Fibroblast of upper back skin (primary cell): ENCODE data around the gene HIF1AN.

Experiments
- DNase-seq: peaks from one replicate; pipeline ENCODE4 v3.0.0-alpha.2; 2013

The HIF1AN gene

DNA sequence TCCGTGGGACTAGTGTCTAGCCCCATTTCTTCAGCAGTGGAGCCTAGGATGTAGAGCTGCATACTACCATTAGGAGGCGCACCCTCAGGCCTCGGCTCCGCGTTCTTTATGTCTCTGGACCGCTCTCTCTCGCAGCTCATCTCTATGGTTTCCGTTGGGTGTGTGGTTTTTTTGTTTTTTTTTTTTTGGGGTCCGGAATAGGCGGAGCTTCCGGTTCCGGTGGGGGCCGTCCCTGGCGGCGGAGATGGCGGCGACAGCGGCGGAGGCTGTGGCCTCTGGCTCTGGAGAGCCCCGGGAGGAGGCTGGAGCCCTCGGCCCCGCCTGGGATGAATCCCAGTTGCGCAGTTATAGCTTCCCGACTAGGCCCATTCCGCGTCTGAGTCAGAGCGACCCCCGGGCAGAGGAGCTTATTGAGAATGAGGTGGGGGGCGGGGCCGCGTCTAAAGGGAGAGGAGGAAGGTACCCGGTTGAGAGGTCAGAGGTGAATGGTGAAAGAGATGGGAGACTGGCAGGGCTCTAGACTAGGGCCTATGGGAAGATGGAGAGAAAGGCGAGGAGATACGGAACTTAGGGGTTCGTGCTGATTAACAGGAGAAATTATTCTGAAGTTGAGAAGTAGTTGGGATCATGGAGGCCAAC, at the start of gene HIF1AN:
HIF1AN (plus strand) TSS at position 229 of the 639 bp plus-strand sequence; CDS start at position 245, 16 bp downstream.
- peak; percentile 96 for DNase-seq

DNA sequence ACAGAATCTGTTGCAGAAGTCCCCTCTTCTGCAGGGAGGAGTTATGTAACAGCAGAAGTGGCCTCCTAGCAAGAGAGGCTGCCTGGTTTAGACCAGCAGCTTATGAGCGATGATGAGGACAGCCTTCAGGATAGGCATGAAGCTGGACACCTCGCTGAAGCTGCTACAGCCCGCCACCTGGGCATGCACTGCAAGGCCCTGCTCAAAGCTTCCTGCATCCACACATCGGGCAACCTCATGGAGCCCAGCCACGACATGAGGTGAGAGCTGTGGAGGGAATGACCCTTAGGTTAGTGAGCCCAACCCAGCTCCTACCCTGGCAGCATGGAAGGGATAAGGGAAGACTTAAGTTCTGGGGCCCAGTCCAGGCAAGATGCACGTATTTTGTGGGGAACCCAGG, 48.2 kb upstream of the HIF1AN start:
- no peak for DNase-seq

DNA sequence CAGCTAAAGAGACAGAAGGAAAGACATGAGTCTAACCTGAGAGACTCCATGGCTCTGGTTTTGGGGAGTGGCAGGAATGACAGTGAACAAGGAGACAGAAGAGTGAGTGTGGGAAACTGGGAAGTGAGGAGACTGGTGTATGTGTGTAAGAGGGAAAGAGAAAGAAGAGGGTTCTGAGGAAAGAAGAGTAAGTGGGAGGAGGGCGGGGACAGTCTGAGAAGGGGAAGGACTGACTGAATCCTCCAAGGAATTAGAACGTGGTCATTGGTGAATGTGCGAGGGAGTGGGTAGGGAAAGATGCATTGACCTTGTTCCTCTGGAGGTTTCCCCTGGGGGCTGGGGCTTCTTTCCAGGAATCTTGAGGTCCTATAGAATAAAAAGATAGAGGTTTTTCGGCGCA, 46.3 kb upstream of the HIF1AN start:
- DNase-seq: no peak

DNA sequence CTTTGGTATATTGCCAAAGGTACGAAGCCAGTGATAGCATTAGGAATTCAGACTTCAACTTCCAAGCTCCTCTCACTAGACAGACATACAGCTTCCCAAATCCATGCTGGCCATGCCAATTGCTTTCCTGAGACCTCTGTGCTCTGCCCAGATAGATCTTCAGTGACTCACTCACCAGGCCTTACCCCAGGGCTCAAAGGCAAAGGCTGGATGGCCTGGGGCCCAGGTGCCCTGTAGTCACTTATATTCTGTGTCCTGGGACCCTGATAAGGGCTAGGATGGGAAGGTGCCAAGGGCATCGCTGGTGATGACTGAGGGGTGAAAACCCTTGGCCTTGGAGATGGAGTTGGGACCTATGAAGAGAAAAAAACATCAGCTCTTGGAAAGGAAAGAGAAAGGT, 45.2 kb upstream of the HIF1AN start:
- no peak for DNase-seq

GRCh38 chr10:100496567-100496966, 39.2 kb upstream of the HIF1AN start:
- no peak for DNase-seq

DNA sequence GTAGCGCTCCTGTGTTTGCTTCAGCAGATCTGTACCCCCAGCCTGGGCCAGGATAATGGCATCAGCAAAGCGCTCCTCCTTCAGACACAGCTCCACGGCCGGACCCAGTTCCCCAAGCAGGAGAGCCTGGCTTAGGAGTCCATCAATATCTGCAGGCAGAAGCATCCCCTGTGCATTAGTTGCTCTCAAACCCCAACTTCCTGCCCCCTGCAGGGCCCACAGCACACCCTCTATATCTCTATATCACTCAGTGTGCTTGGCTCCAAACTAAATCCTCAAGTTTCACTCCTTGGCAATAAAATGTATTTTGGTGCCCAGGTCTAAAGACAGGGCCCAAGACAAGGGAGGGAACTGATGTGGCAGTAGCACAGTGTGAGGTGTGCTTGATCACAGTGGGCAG, 37.7 kb upstream of the HIF1AN start:
- no peak for DNase-seq

DNA sequence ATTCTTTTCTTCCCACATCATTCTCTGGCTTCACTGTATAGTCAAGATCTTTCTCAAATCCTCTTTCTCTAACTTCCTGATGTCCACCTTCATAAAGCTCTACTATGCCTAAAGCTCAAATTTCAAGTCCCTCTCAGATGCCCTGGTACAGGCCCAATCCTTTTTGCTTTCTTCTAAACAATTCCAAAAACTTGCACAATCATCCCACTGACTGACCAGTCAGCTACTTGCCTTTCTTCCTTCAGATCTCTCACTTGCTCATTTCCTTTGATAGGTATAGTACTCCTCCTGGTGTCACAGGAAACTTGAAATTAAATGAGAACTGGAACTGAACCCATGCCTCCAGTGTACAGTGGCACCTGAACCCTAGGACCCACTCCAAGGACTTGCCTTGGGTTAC, 34.3 kb upstream of the HIF1AN start:
- no peak for DNase-seq

DNA sequence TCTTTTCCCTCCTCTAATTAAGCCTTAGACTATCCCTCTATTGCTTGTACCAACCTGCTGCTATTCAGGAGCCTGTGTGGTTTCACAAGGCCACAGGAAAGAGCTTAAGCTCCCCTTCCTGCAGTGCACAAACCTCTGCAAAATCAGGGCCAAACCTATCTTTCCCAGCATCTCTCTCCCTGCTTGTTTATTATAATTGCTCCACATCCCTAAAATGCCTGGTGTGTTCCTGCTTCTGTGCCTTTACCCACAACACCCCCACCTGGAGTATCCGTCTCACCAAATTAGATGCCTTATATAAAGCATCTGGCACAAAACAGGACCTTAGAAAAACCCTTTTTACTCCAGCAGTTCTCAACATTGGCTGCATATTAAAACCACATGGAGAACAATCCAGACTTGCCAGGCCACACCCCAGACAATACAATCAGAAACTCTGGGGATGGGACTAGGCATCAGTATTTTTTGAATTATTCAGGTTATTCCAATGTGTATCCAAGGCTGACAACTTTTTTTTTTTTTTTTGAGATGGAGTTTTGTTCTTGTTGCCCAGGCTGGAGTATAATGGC, 32.7 kb upstream of the HIF1AN start:
- peak; percentile 53 for DNase-seq

DNA sequence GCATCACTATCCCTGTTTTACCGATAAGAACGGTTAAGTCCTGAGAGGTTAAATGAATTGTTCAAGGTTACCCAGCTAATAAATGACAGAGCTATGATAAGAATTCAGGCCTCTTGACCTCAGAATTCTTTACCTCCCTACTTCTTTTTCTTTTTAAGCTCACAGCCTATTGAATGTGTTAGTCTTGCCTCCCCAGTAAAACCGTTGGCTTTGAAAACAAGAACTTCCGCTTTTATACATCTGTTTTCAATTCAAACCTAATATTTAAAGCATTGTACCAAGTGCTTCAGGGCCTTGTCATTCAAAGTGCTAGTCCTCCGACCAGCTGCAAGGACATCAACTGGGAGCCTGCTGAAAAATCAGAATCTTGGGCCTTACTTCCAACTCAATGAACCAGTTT, 31.6 kb upstream of the HIF1AN start:
- peak; percentile 87 for DNase-seq

DNA sequence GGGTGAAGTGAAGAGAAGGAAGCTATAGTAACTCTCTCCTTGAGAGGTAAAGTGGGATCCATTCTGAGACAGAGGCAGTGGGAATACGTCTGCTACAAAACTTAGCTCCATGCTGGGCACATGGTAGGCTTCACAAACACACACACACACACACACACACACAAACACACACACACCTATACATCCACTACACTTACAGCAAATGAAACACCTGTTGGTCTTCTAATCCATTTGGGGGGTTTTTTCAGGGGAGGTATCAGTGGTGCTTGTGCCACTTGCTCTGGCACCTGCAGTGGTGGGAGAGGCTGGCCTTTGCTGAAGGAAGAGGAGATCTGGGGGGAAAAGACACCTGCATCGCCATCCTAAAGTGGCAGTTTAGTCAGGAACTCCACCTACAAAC, 30.6 kb upstream of the HIF1AN start:
- DNase-seq: no peak

DNA sequence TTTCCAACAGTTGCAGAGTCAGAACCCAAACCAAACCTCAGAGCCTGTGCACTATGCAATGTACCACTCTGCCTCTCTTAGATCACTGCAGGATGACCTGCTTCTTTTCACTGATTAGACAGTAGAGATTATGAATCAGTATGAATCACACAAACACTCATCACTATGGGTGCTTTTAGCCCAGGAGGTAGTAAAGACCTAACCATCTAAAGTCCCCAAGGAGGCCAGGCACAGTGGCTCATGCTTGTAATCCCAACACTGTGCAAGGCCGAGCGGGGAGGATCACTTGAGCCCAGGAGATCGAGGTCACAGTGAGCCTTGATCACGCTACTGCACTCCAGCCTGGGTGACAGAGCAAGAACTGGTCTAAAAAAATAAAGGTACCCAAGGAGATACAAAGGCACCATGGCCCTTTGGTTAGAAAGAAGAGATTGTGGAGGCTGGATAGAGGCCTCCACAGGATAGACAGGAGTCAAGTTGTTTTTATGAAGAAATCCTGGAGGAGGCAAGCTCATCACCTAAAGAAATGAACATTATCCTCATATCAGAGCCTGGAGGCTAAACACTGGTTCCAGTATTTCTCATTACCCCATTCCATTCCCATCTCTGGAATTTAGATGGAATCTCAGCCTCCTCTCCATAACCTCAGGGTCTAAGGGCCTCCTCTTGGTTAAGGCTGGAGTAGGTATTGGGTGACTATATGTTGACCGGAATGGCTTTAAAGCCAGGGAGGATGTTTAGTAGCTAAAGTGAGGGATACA, 29.0 kb upstream of the HIF1AN start:
- DNase-seq: peak; percentile 76

GRCh38 chr10:100507357-100507732, 28.4 kb upstream of the HIF1AN start:
- DNase-seq: no peak

- DNase-seq: no peak
Measured at GRCh38 chr10:100508266-100508665, 27.5 kb upstream of the HIF1AN start.

DNA sequence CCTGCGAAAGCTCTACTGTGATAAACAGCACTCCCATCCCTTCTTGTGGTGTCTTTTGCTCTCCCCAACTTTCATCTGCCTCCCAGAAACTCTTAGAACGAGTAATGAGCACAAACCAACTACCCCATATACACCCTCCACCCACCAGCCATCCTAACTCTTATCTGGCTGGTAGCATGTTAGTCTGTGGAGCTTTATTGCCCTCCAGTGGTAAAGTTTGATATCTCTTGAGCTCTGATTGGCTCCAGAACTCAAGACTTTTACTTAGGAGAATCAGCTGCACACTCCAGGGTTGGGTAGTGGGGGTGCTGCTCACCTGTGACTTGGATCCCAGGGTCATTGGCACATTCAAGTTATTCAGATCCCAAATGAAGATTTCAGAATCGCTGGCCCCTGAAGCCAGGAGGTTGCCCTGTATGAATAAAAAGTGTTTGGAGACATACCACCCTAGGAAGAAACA, 27.0 kb upstream of the HIF1AN start:
- DNase-seq: peak; percentile 72

DNA sequence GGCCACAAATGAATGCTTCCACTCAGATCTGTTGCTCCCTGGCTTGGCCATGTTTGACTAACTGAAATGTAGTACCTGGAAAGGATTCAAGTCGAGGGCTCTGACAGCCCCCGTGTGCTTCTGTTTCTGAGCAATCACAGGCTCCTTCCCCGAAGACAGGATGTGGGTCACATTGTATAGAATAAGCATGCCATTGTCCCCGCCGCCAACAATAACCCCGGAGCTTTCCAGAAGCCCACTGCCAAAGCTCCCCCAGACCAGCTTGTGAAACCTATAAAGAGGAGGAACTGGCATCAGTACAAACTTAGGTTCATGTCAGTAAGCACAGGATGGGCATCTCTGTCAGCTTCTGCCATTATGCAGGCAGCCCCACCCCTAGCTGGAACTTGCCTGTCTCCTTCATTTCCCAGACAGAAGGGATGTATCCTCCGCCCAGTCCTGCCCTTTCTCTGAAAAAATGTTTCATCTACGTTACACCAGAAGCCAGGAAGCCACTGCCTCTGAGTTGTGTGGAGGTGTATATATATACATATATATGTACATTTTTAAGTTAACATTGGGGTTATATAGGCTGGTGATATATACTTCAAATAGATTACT, 26.4 kb upstream of the HIF1AN start:
- DNase-seq: no peak

DNA sequence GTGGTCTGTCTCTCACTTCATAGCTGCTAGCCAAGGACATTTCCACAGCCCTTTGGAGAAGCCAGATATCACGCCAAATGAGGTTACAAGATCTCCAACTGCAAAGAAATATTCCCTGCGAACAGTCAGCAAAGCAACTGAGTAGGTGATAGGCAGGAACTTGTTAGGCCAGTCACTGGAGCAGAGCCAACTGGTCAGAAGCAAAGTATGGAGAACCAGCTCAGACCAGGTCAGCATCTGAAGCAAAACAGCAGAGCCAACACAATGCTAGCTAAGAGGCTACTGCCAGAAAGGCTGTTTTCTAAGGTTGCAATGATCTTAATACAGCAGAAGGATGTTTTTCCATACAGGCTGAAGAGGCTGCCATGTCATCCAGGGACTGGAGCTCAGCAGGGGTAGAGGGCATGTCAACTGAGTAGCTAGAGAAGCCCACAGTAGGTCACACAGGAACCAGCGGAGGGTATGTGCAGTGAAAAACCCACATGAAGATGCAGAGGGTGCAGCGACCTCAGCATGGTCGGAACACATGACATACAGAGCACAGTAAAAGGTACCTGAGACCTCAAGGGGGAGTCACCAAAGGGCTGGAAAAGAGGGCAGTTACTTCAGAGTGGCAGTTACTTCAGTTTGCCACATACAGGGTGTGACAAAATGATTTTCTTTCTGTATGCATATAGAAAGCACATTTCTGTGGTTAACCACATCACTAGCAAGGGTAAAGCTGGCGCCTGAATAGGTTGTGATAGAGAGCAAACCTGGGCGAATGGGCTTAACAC, 25.0 kb upstream of the HIF1AN start:
- DNase-seq: no peak

GRCh38 chr10:100515612-100516011, 20.1 kb upstream of the HIF1AN start:
- no peak for DNase-seq

- no peak for DNase-seq
Measured at GRCh38 chr10:100516847-100517246, 18.9 kb upstream of the HIF1AN start.

GRCh38 chr10:100518761-100519241, 16.9 kb upstream of the HIF1AN start:
- peak; percentile 64 for DNase-seq

GRCh38 chr10:100519311-100520051, 16.3 kb upstream of the HIF1AN start, which contains the start of gene SEC31B:
Gene SEC31B, minus strand, starts transcription at chr10:100519861. Its CDS starts 2,909 bp downstream, at chr10:100516952.
- DNase-seq: no peak

DNA sequence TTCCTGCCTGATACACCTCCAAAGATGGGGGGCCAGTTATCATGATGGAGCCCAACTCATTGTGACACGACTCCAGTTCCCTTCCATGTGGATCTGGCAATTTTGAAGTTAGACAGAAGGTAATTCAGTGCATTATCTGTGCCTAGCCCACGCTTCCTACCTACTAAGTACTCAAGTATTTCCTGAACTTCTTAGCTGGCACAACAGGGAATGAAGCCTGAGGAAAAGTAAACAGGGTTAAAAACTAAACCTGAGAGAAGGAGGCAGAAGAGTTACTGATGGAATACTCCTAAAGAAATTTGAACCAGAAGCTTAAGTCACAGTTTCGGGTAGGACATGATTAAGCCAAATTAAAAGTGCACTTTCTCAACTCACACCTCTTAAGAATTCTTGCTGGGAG, 14.9 kb upstream of the HIF1AN start:
- DNase-seq: no peak
